Thymus (tissue), 11 donors: ENCODE data around the gene RABGAP1L. TPM values are rescaled to one million over a fixed set of nuclear protein-coding genes. Genes with fewer than 3 reads are reported as not detected.

Source experiments
- DNase-seq, 9 donors: peaks; one replicate each; pipeline ENCODE4 v3.0.0-alpha.2; 2013; ENCODE audit warnings: low spot score in 9 of 9, low read depth in 6 of 9, missing footprints in 1 of 9
- H3K27ac ChIP-seq, 2 donors: one replicate each; pipeline ENCODE4 v1.5.1; 2013; ENCODE audit warnings: control low read depth in 1 of 2, low read depth in 1 of 2, low read length in 1 of 2, mild to moderate bottlenecking in 1 of 2, moderate library complexity in 1 of 2
- H3K27me3 ChIP-seq, 2 donors: one replicate each; pipeline ENCODE4 v1.5.1; 2013; ENCODE audit warnings: low read length in 1 of 2; ENCODE audit not compliant: control insufficient read depth in 2 of 2, insufficient read depth in 1 of 2
- H3K36me3 ChIP-seq, 2 donors: one replicate each; pipeline ENCODE4 v1.5.1; 2013; ENCODE audit warnings: low read length in 1 of 2, mild to moderate bottlenecking in 1 of 2, moderate library complexity in 1 of 2; ENCODE audit not compliant: control insufficient read depth in 2 of 2, insufficient read depth in 2 of 2
- H3K4me1 ChIP-seq, 2 donors: one replicate each; pipeline ENCODE4 v1.5.1; 2013; ENCODE audit warnings: low read length in 2 of 2; ENCODE audit not compliant: control insufficient read depth in 2 of 2, insufficient read depth in 2 of 2
- H3K4me3 ChIP-seq, 2 donors: one replicate each; pipeline ENCODE4 v1.5.1; 2013; ENCODE audit warnings: low read length in 2 of 2, control low read depth in 1 of 2, mild to moderate bottlenecking in 1 of 2
- H3K9me3 ChIP-seq, 2 donors: one replicate each; pipeline ENCODE4 v1.5.1; 2013; ENCODE audit warnings: low read length in 1 of 2, mild to moderate bottlenecking in 1 of 2; ENCODE audit not compliant: control insufficient read depth in 2 of 2, insufficient read depth in 1 of 2
- WGBS: extraction: QIAGEN DNeasy Blood & Tissue Kit; methylation state at CpG from one replicate; pipeline ENCODE4 v1.1.7; 2013; 5-methylcytosine and 5-hydroxymethylcytosine counted together
- polyA plus RNA-seq: library from polyadenylated mRNA; stranded (reverse); fragments of 200-250 nt; gene quantifications from one replicate; pipeline ENCODE4 v1.2.3, GENCODE V29; 2013
- total RNA-seq: library from RNA; stranded (reverse); fragments of 120-200 nt; gene quantifications from one replicate; pipeline ENCODE4 v1.2.4, GENCODE V29; 2013
- donor health status: healthy.

Gene RABGAP1L
- total and polyA plus RNA-seq, 2 donors: 30.6 to 37.4 TPM

DNA sequence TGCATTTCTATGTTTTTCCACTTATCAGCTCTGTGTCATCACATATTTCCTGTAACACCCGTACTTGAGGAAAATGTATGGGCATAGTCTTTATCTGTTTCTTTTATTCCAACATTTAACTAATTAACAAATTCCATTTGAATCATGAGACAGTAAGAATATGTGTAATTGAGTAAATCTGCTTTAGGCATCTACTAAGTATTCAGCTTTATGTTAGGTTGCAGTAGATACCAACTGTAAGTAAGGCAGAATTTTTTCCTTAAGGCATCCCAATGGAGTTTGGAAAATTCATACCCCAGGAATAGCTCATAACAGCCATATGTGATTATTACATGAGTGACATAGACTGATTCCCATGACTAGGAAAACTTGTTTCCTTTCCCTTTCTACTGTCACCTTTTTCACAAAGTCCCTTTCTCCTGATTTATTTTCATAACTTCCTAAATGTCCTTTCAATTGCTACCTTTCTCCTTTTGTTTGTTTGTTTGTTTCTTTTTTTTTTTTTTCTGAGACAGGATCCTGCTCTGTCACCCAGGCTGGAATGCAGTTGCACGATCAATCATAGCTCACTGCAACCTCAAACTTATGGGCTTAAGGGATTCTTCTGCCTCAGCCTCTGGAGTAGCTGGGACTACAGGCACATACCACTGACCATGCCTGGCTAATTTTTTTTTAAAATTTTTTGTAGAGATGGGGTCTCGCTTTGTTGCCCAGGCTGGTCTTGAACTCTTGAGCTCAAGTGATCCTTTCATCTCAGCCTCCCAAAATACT, 780.6 kb downstream of the RABGAP1L start:
- Histone ChIP-seq H3K4me1 (peaks cover 4% of the 10 kb centered on the region in 2 donors), H3K27me3 (no peaks in the 10 kb centered on the region), H3K9me3 (no peaks in the 10 kb centered on the region), H3K27ac (no peak overlapping the region), H3K4me3 (no peak overlapping the region), H3K36me3 (no peaks in the 10 kb centered on the region)
- WGBS: 97% methylated on average over 3 of the region's 3 CpGs
- no peak for DNase-seq

- H3K27ac ChIP-seq: no peak overlapping the region
- H3K27me3 ChIP-seq: no peaks in the 10 kb centered on the region
- no peak overlapping the region for H3K4me3 ChIP-seq
- DNase-seq: no peak
- no peaks in the 10 kb centered on the region for H3K9me3 ChIP-seq
- no peaks in the 10 kb centered on the region for H3K36me3 ChIP-seq
- H3K4me1 ChIP-seq: peaks cover 4% of the 10 kb centered on the region in 2 donors
- 97% methylated on average over 3 of the region's 3 CpGs for WGBS
Observed at GRCh38 chr1:174940646-174941175, 781.4 kb downstream of the RABGAP1L start.

GRCh38 chr1:174942547-174943255, 783.4 kb downstream of the RABGAP1L start:
- H3K27me3 ChIP-seq: no peaks in the 10 kb centered on the region
- peaks cover 4% of the 10 kb centered on the region in 2 donors for H3K4me1 ChIP-seq
- 97% methylated on average over 2 of the region's 2 CpGs for WGBS
- no peaks in the 10 kb centered on the region for H3K9me3 ChIP-seq
- H3K27ac ChIP-seq: no peak overlapping the region
- DNase-seq: no peak
- no peak overlapping the region for H3K4me3 ChIP-seq
- no peaks in the 10 kb centered on the region for H3K36me3 ChIP-seq

DNA sequence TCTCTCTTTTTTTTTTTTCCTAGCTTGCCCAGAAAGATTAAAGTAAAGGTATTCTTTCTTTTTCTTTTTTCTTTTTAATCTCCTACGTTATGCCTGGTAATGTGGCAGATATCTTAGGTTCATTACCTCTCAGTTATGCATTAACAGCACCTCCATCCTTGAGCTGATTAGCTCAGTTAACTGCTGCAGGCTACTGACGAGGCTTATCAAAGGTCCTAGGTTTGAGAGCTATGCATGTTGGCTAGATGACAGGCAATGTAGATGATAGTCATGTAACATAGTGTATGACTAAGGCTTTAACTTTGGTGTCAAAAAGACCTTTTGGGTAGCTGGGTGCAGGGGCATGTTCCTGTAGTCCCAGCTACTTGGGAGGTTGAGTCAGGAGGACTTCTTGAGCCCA, 786.7 kb downstream of the RABGAP1L start:
- Histone ChIP-seq H3K36me3 (no peaks in the 10 kb centered on the region), H3K4me1 (no peaks in the 10 kb centered on the region), H3K4me3 (no peak overlapping the region), H3K27ac (no peak overlapping the region), H3K9me3 (no peaks in the 10 kb centered on the region), H3K27me3 (no peaks in the 10 kb centered on the region)
- DNase-seq: no peak
- 94% methylated on average over 2 of the region's 2 CpGs for WGBS

DNA sequence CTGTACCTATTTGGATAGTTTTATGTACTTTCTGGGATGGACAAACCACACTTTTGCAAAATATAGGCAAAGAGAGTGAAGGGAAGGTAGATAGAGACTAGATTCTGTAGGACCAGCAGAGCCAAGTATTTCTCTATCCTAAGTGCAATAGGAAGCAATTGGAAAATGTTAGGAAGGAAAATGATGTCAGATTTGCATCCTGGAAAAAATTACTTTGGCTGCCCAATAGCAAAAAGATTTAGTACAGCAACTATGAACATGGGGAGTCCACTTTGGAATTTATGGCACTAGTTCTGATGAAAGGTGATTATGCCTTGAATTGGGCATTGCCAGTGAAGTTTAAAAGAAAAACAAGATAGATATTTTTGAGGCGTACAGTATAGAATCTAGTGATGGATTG, 789.7 kb downstream of the RABGAP1L start:
- H3K36me3 ChIP-seq: no peaks in the 10 kb centered on the region
- no peak overlapping the region for H3K4me3 ChIP-seq
- DNase-seq: no peak
- H3K4me1 ChIP-seq: no peaks in the 10 kb centered on the region
- no peaks in the 10 kb centered on the region for H3K9me3 ChIP-seq
- no peaks in the 10 kb centered on the region for H3K27me3 ChIP-seq
- WGBS: 97% methylated on average over 1 of the region's 1 CpG
- no peak overlapping the region for H3K27ac ChIP-seq

- Histone ChIP-seq H3K4me3 (no peak overlapping the region), H3K27ac (no peak overlapping the region), H3K27me3 (no peaks in the 10 kb centered on the region), H3K36me3 (no peaks in the 10 kb centered on the region), H3K4me1 (no peaks in the 10 kb centered on the region), H3K9me3 (no peaks in the 10 kb centered on the region)
- no peak for DNase-seq
Observed at GRCh38 chr1:174949645-174950044, 790.3 kb downstream of the RABGAP1L start.

DNA sequence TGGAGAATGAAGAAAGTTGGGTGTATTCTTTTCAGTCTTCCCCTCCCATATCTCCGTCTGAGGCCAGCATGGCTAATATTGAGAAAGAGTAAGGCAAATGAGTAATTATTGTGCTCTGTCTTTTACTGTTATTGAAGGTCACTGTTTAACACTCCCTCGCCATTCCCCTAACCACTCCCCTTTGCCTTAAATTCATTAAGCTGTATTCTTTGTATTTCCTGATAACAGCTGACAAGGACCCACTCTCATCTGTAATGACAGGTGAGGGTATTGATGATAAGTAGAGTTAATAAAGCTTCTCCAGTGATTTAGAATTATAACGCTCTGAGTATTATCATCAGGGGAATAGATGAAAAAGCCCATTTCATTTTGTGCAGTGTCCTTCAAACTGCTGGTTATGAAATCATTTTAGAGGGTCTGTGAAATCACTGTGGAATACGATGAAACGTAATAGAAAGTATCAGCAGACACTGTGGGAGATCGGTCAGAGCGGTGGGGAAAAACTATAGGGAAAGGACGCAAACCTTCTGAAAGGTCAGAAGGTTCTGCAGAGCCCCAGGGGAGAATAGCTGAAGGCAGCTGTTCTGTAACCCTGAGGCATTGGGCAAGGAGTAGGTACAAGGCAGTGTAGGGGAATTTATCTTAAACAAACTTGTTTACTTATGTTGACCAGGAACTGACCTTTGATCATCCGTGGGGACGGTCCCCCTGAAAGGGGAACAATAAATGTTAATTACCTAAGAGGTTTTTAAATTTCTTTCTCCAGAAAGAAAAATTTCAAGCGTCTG, 794.2 kb downstream of the RABGAP1L start:
- Histone ChIP-seq H3K36me3 (no peaks in the 10 kb centered on the region), H3K4me1 (no peaks in the 10 kb centered on the region), H3K9me3 (no peaks in the 10 kb centered on the region), H3K27ac (no peak overlapping the region), H3K4me3 (no peak overlapping the region), H3K27me3 (no peaks in the 10 kb centered on the region)
- no peak for DNase-seq
- WGBS: 97% methylated on average over 11 of the region's 11 CpGs

DNA sequence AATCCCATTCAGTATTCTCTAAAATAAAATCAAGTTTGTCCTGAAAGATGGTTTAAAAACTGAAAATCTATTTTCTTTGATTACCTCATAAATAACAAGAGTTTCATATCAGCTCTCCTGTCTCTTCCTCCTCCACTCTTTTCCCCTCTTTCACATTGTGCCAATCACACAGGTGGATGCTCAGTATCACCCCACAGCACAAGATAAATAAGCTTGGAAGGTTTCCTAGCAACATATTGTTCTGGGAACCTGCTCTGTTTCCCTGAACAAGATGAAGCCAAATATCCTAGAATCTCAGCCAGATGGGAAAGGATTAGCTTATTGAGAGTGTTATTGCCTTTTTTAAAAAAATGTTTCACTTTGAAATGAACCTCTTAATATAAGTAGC, 794.7 kb downstream of the RABGAP1L start:
- DNase-seq: no peak
- H3K4me1 ChIP-seq: no peaks in the 10 kb centered on the region
- H3K4me3 ChIP-seq: no peak overlapping the region
- no peaks in the 10 kb centered on the region for H3K27me3 ChIP-seq
- no peaks in the 10 kb centered on the region for H3K36me3 ChIP-seq
- H3K27ac ChIP-seq: no peak overlapping the region
- H3K9me3 ChIP-seq: no peaks in the 10 kb centered on the region
